Measurements from ENCODE around the gene THSD7A.

DNA sequence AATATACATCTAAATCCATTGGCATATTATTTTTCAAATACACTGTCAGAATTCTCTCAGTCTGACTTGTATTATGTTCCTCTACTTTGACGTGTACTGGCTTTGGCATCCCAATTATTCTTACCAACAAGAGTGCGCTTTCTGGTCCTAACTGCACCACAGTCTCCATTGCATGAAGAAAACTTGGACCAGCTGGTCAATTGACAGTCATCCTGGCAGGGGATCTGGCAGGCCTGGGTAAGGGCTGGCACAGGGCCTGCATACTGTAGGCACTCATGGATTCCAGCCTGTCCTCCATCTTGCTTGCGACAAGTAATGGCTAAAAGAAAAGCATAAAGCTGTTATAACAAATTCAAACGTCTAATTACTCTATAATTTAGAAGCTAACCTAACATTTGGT is 384.9 kb downstream of the THSD7A start:
- TF ChIP-seq EZH2 (IDR thresholded peaks at IDR 0.05) (no peak), CTCF (IDR thresholded peaks at IDR 0.05) (no peak), EZH2phosphoT487 (IDR thresholded peaks at IDR 0.05) (no peak)

Measured in neural progenitor cell (in vitro differentiated cells).